Neural progenitor cell (in vitro differentiated cells): ENCODE data around the gene GBP2. TPM values are rescaled to one million over a fixed set of nuclear protein-coding genes. Genes with fewer than 3 reads are reported as not detected.

ENCODE experiments used
- DNase-seq: peaks from one replicate; pipeline ENCODE4 v3.0.0-alpha.2; 2016; ENCODE audit warnings: low spot score
- H2AFZ ChIP-seq: fragments of 200-600 bp; sonication (generic); replicated peaks from 2 replicates; pipeline ENCODE4 v1.6.1; 2016; ENCODE audit warnings: antibody characterized with exemption
- H3F3A ChIP-seq: fragments of 200-600 bp; sonication (generic); 2 replicates; pipeline ENCODE4 v1.6.1; 2016; ENCODE audit warnings: antibody characterized with exemption, low read depth
- H3K27ac ChIP-seq: fragments of 200-600 bp; sonication (generic); 2 replicates; pipeline ENCODE4 v1.5.1; 2016; ENCODE audit warnings: mild to moderate bottlenecking
- H3K27me3 ChIP-seq: fragments of 200-600 bp; sonication (generic); 2 replicates; pipeline ENCODE4 v1.6.1; 2016; ENCODE audit warnings: mild to moderate bottlenecking, moderate library complexity
- H3K36me3 ChIP-seq: fragments of 200-600 bp; sonication (generic); 2 replicates; pipeline ENCODE4 v1.5.1; 2016
- H3K4me1 ChIP-seq: fragments of 200-600 bp; sonication (generic); 2 replicates; pipeline ENCODE4 v1.6.1; 2016; ENCODE audit warnings: mixed run types
- H3K4me2 ChIP-seq: fragments of 200-600 bp; sonication (generic); 2 replicates; pipeline ENCODE4 v1.6.1; 2016
- H3K4me3 ChIP-seq: fragments of 200-600 bp; sonication (generic); 2 replicates; pipeline ENCODE4 v1.5.1; 2016
- H3K79me2 ChIP-seq: fragments of 200-600 bp; sonication (generic); 2 replicates; pipeline ENCODE4 v1.6.1; 2016; ENCODE audit warnings: low read depth
- H3K9ac ChIP-seq: fragments of 200-600 bp; sonication (generic); 2 replicates; pipeline ENCODE4 v1.6.1; 2016
- H3K9me3 ChIP-seq: fragments of 200-600 bp; sonication (generic); 2 replicates; pipeline ENCODE4 v1.5.1; 2016; ENCODE audit warnings: low read depth
- H4K20me1 ChIP-seq: fragments of 200-600 bp; sonication (generic); 2 replicates; pipeline ENCODE4 v1.6.1; 2016; ENCODE audit warnings: low read depth
- H3K27ac Mint-ChIP-seq: 3 replicates; pipeline ENCODE4 v1.8.0; 2021; ENCODE audit warnings: mixed read lengths
- H3K27me3 Mint-ChIP-seq: 2 replicates; pipeline ENCODE4 v1.8.0; 2022; ENCODE audit warnings: low read depth, mild to moderate bottlenecking, inconsistent platforms, moderate library complexity, mixed read lengths; ENCODE audit not compliant: insufficient read depth
- H3K36me3 Mint-ChIP-seq: 3 replicates; pipeline ENCODE4 v1.8.0; 2021; ENCODE audit warnings: mixed read lengths
- H3K4me1 Mint-ChIP-seq: 3 replicates; pipeline ENCODE4 v1.8.0; 2021; ENCODE audit warnings: mixed read lengths
- H3K4me3 Mint-ChIP-seq: 3 replicates; pipeline ENCODE4 v1.8.0; 2021; ENCODE audit warnings: mild to moderate bottlenecking, moderate library complexity, mixed read lengths
- H3K9me3 Mint-ChIP-seq: 3 replicates; pipeline ENCODE4 v1.8.0; 2020; ENCODE audit warnings: mixed read lengths
- EZH2 ChIP-seq: fragments of 200-600 bp; sonication (generic); IDR thresholded peaks from 2 replicates; pipeline ENCODE4 v1.6.1; 2017; ENCODE audit warnings: antibody characterized with exemption, mild to moderate bottlenecking, moderate library complexity
- EZH2phosphoT487 ChIP-seq: fragments of 200-600 bp; sonication (generic); IDR thresholded peaks from 2 replicates; pipeline ENCODE4 v1.6.1; 2017; ENCODE audit warnings: antibody characterized with exemption
- total RNA-seq: library from RNA; depleted of rRNA; stranded (reverse); fragments of >200 nt; gene quantifications from 2 replicates; pipeline ENCODE4 v1.2.3, GENCODE V29; 2015; ENCODE audit warnings: low replicate concordance
- TF ChIP-seq, protein P1 (sequence below): fragments of 200-600 bp; sonication (generic); IDR thresholded peaks from 2 replicates; pipeline ENCODE4 v1.5.1; 2017; ENCODE audit warnings: antibody characterized with exemption, mild to moderate bottlenecking

Gene GBP2
- total RNA-seq, 1 donor from 2014 or later: not detected

GRCh38 chr1:89069951-89070350 lies 56.0 kb downstream of the GBP2 start:
- Histone ChIP-seq H3K9ac (no peak overlapping the region), H3K79me2 (no peaks in the 10 kb centered on the region), H3K27me3 (no peaks in the 10 kb centered on the region), H2AFZ (no peak overlapping the region), H3K9me3 (no peaks in the 10 kb centered on the region), H4K20me1 (no peaks in the 10 kb centered on the region), H3K36me3 (no peaks in the 10 kb centered on the region), H3K4me3 (no peak overlapping the region), H3F3A (no peaks in the 10 kb centered on the region), H3K4me1 (no peaks in the 10 kb centered on the region), H3K27ac (no peak overlapping the region), H3K4me2 (no peak overlapping the region)
- Mint-ChIP-seq H3K9me3 (peaks cover 8% of the 10 kb centered on the region), H3K4me1 (peaks cover 7% of the 10 kb centered on the region), H3K27ac (no peak overlapping the region), H3K27me3 (no peaks in the 10 kb centered on the region), H3K36me3 (no peaks in the 10 kb centered on the region), H3K4me3 (no peak overlapping the region)
- TF ChIP-seq EZH2phosphoT487: no peak
- no peak for DNase-seq

DNA sequence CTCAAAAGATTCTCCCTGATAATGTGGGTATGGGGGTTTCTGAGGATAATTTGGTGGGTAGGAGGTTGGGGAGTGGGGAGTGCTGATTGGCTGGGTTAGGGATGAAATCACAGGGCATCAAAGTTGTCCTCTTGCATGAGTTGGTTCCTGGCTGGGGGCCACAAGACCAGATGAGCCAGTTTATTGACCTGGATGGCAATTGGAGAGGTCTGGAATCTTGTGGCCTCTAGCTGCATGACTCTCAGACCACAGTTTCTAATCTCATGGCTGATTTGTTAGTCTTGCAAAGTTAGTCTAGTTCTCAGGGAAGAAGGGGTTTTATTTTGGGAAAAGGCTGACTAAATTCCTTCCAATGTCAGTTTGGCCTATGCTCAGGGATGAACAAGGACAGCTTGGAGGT lies 57.6 kb downstream of the GBP2 start:
- Mint-ChIP-seq H3K36me3 (no peaks in the 10 kb centered on the region), H3K9me3 (peaks cover 2% of the 10 kb centered on the region), H3K4me1 (peaks cover 11% of the 10 kb centered on the region), H3K4me3 (no peak overlapping the region), H3K27ac (no peak overlapping the region), H3K27me3 (no peaks in the 10 kb centered on the region)
- H3K36me3 ChIP-seq: no peaks in the 10 kb centered on the region
- H4K20me1 ChIP-seq: no peaks in the 10 kb centered on the region
- H3K79me2 ChIP-seq: no peaks in the 10 kb centered on the region
- H3K27me3 ChIP-seq: no peaks in the 10 kb centered on the region
- no peak for DNase-seq
- H3K4me2 ChIP-seq: no peak overlapping the region
- no peaks in the 10 kb centered on the region for H3K9me3 ChIP-seq
- no peak overlapping the region for H3K27ac ChIP-seq
- no peak overlapping the region for H2AFZ ChIP-seq
- H3K9ac ChIP-seq: no peak overlapping the region
- no peaks in the 10 kb centered on the region for H3K4me1 ChIP-seq
- H3F3A ChIP-seq: no peaks in the 10 kb centered on the region
- no peak for TF ChIP-seq EZH2
- TF ChIP-seq EZH2phosphoT487: no peak
- TF ChIP-seq, protein P1, sequence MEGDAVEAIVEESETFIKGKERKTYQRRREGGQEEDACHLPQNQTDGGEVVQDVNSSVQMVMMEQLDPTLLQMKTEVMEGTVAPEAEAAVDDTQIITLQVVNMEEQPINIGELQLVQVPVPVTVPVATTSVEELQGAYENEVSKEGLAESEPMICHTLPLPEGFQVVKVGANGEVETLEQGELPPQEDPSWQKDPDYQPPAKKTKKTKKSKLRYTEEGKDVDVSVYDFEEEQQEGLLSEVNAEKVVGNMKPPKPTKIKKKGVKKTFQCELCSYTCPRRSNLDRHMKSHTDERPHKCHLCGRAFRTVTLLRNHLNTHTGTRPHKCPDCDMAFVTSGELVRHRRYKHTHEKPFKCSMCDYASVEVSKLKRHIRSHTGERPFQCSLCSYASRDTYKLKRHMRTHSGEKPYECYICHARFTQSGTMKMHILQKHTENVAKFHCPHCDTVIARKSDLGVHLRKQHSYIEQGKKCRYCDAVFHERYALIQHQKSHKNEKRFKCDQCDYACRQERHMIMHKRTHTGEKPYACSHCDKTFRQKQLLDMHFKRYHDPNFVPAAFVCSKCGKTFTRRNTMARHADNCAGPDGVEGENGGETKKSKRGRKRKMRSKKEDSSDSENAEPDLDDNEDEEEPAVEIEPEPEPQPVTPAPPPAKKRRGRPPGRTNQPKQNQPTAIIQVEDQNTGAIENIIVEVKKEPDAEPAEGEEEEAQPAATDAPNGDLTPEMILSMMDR: no peak
- H3K4me3 ChIP-seq: no peak overlapping the region

GRCh38 chr1:89065079-89065868 lies 60.6 kb downstream of the GBP2 start, which contains the start of gene GBP1:
TSS of gene GBP1 (minus strand) at chr1:89065208. CDS start at chr1:89063234, 1,974 bp downstream.
- H3K9me3 Mint-ChIP-seq: no peaks in the 10 kb centered on the region
- Histone ChIP-seq H2AFZ (no peak within 1 kb of the TSS), H4K20me1 (no peaks in the 10 kb centered on the region), H3K4me1 (no peaks in the 10 kb centered on the region), H3K4me3 (no peak within 1 kb of the TSS), H3K27me3 (no peaks in the 10 kb centered on the region), H3K79me2 (no peaks in the 10 kb centered on the region), H3K36me3 (no peaks in the 10 kb centered on the region), H3K9me3 (no peaks in the 10 kb centered on the region), H3K27ac (no peak within 1 kb of the TSS), H3K4me2 (no peak within 1 kb of the TSS), H3F3A (no peaks in the 10 kb centered on the region), H3K9ac (no peak within 1 kb of the TSS)
- no peak for TF ChIP-seq EZH2phosphoT487
- no peak for TF ChIP-seq EZH2
- TF ChIP-seq, protein P1: no peak
- H3K4me3 Mint-ChIP-seq: no peak within 1 kb of the TSS
- no peak within 1 kb of the TSS for H3K27ac Mint-ChIP-seq
- no peak for DNase-seq
- no peaks in the 10 kb centered on the region for H3K36me3 Mint-ChIP-seq
- peaks cover 11% of the 10 kb centered on the region for H3K4me1 Mint-ChIP-seq
- H3K27me3 Mint-ChIP-seq: no peaks in the 10 kb centered on the region

DNA sequence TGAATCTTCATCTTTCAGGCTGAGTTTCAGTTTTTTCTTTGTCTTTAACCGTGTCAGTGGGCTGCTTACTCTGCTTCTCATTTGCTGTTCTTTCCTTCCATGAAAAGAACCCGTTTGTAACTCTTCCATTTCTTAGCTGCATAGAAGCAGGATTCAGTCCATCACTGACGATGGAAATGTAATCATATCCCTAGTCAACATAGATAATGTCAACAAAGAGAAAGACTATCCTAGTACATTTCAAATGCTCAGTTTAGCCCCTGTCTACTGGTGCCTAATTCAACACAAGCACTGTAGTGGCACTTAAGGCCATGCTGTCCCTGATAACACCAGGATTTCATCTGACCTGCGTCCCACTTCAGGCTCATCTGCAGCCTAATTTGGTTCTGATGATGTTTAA lies 61.3 kb downstream of the GBP2 start:
- Histone ChIP-seq H4K20me1 (no peaks in the 10 kb centered on the region), H3F3A (no peaks in the 10 kb centered on the region), H3K36me3 (no peaks in the 10 kb centered on the region), H3K27me3 (no peaks in the 10 kb centered on the region), H3K4me3 (no peak overlapping the region), H3K4me2 (no peak overlapping the region), H3K9ac (no peak overlapping the region), H2AFZ (no peak overlapping the region), H3K4me1 (no peaks in the 10 kb centered on the region), H3K27ac (no peak overlapping the region), H3K9me3 (no peaks in the 10 kb centered on the region), H3K79me2 (no peaks in the 10 kb centered on the region)
- H3K4me3 Mint-ChIP-seq: no peak overlapping the region
- no peak overlapping the region for H3K27ac Mint-ChIP-seq
- DNase-seq: no peak
- H3K36me3 Mint-ChIP-seq: no peaks in the 10 kb centered on the region
- H3K27me3 Mint-ChIP-seq: no peaks in the 10 kb centered on the region
- H3K4me1 Mint-ChIP-seq: peaks cover 11% of the 10 kb centered on the region
- H3K9me3 Mint-ChIP-seq: no peaks in the 10 kb centered on the region
- TF ChIP-seq EZH2 (no peak), EZH2phosphoT487 (no peak)
- TF ChIP-seq, protein P1: no peak
